ENCODE results near the gene SPATA9.

The SPATA9 gene

DNA sequence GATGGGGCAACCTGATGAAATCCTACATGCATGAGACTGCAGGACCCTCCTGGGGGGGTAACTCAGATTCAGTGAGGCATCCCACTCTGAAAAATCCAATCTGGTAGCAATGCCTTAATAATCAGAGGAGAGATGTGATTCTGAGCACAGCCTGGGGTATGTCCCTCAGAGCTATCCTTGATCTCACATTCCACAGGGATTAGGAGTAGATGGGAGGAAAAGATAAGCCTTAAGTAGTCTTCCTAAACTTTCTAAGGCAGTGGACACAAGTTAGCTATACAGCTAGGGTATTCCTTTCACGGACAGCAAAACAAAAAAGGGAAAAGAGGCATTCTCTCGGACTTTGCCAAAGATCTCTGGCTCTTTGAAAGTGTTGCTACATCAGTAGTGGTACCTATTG is 3.9 kb upstream of the SPATA9 start:
- H4K20me1 ChIP-seq (ENCODE audit: insufficient read depth, low read length) = no peaks in the 10 kb centered on the region
- no peak overlapping the region for H3K27ac ChIP-seq (ENCODE audit: low read length)
- H3K4me3 ChIP-seq (ENCODE audit: low read depth in 1 of 2, low read length in 2 of 2) = no peak overlapping the region
- TF ChIP-seq, protein P1, sequence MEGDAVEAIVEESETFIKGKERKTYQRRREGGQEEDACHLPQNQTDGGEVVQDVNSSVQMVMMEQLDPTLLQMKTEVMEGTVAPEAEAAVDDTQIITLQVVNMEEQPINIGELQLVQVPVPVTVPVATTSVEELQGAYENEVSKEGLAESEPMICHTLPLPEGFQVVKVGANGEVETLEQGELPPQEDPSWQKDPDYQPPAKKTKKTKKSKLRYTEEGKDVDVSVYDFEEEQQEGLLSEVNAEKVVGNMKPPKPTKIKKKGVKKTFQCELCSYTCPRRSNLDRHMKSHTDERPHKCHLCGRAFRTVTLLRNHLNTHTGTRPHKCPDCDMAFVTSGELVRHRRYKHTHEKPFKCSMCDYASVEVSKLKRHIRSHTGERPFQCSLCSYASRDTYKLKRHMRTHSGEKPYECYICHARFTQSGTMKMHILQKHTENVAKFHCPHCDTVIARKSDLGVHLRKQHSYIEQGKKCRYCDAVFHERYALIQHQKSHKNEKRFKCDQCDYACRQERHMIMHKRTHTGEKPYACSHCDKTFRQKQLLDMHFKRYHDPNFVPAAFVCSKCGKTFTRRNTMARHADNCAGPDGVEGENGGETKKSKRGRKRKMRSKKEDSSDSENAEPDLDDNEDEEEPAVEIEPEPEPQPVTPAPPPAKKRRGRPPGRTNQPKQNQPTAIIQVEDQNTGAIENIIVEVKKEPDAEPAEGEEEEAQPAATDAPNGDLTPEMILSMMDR (IDR thresholded peaks at IDR 0.05; ENCODE audit: borderline replicate concordance, extremely low read depth, low read length, poor library complexity, severe bottlenecking) = no peak
- TF ChIP-seq EZH2 (IDR thresholded peaks at IDR 0.05; ENCODE audit: borderline replicate concordance, low read depth, low read length, severe bottlenecking) = no peak
- no peaks in the 10 kb centered on the region for H3K27me3 ChIP-seq (ENCODE audit: insufficient read depth, low read length, poor library complexity)
- no peak overlapping the region for H3K4me2 ChIP-seq (ENCODE audit: insufficient read depth, low read length)
- no peak overlapping the region for H2AFZ ChIP-seq (ENCODE audit: low read depth, low read length)
- no peaks in the 10 kb centered on the region for H3K4me1 ChIP-seq (ENCODE audit: insufficient read depth, low read length)
- H3K36me3 ChIP-seq (ENCODE audit: insufficient read depth, low read length) = no peaks in the 10 kb centered on the region
- H3K9me3 ChIP-seq (ENCODE audit: insufficient read depth, low read length, severe bottlenecking) = no peaks in the 10 kb centered on the region
- no peak for DNase-seq
- no peak for ATAC-seq (ENCODE audit: insufficient read depth, low read depth)
- H3K9ac ChIP-seq (ENCODE audit: low read depth, low read length) = no peak overlapping the region
- H3K79me2 ChIP-seq (ENCODE audit: insufficient read depth, low read length) = no peaks in the 10 kb centered on the region

DNA sequence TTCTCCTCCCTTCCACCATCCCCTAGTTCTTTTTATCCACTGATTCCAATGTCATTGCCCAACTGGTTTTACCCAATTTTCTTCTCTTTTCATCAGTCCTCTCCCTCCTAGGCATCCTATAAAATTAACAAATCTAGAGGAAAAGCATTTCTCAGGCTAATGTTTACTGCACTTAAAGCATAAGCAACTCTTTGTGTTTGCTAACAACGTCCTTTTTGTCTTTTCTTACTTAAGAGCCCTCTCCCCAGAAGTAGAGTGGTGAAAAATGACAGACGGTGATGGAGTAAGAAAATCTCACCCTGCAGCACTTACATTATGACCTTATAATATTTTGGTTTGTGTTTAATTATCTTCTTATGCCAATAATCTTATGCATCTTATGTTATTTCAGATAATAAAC is 1.6 kb upstream of the SPATA9 start:
- no peaks in the 10 kb centered on the region for H3K79me2 ChIP-seq (ENCODE audit: insufficient read depth, low read length)
- H3K27me3 ChIP-seq (ENCODE audit: insufficient read depth, low read length, poor library complexity) = no peaks in the 10 kb centered on the region
- no peak overlapping the region for H3K9ac ChIP-seq (ENCODE audit: low read depth, low read length)
- no peak overlapping the region for H3K4me3 ChIP-seq (ENCODE audit: low read depth in 1 of 2, low read length in 2 of 2)
- H3K9me3 ChIP-seq (ENCODE audit: insufficient read depth, low read length, severe bottlenecking) = no peaks in the 10 kb centered on the region
- no peak overlapping the region for H2AFZ ChIP-seq (ENCODE audit: low read depth, low read length)
- no peaks in the 10 kb centered on the region for H3K36me3 ChIP-seq (ENCODE audit: insufficient read depth, low read length)
- no peaks in the 10 kb centered on the region for H4K20me1 ChIP-seq (ENCODE audit: insufficient read depth, low read length)
- H3K27ac ChIP-seq (ENCODE audit: low read length) = no peak overlapping the region
- H3K4me1 ChIP-seq (ENCODE audit: insufficient read depth, low read length) = no peaks in the 10 kb centered on the region
- no peak overlapping the region for H3K4me2 ChIP-seq (ENCODE audit: insufficient read depth, low read length)
- DNase-seq (no peak), ATAC-seq (ENCODE audit: insufficient read depth, low read depth) (no peak)
- TF ChIP-seq EZH2 (IDR thresholded peaks at IDR 0.05; ENCODE audit: borderline replicate concordance, low read depth, low read length, severe bottlenecking) = no peak
- TF ChIP-seq, protein P1 (IDR thresholded peaks at IDR 0.05; ENCODE audit: borderline replicate concordance, extremely low read depth, low read length, poor library complexity, severe bottlenecking) = no peak

- Histone ChIP-seq H3K4me1 (ENCODE audit: insufficient read depth, low read length) (no peaks in the 10 kb centered on the region), H3K4me2 (ENCODE audit: insufficient read depth, low read length) (no peak overlapping the region), H3K9me3 (ENCODE audit: insufficient read depth, low read length, severe bottlenecking) (no peaks in the 10 kb centered on the region), H3K27me3 (ENCODE audit: insufficient read depth, low read length, poor library complexity) (no peaks in the 10 kb centered on the region), H3K4me3 (ENCODE audit: low read depth in 1 of 2, low read length in 2 of 2) (no peak overlapping the region), H3K27ac (ENCODE audit: low read length) (no peak overlapping the region), H4K20me1 (ENCODE audit: insufficient read depth, low read length) (no peaks in the 10 kb centered on the region), H3K79me2 (ENCODE audit: insufficient read depth, low read length) (no peaks in the 10 kb centered on the region), H3K36me3 (ENCODE audit: insufficient read depth, low read length) (no peaks in the 10 kb centered on the region), H3K9ac (ENCODE audit: low read depth, low read length) (no peak overlapping the region), H2AFZ (ENCODE audit: low read depth, low read length) (no peak overlapping the region)
- ATAC-seq (ENCODE audit: insufficient read depth, low read depth) = no peak
- DNase-seq = no peak
- no peak for TF ChIP-seq EZH2 (IDR thresholded peaks at IDR 0.05; ENCODE audit: borderline replicate concordance, low read depth, low read length, severe bottlenecking)
- TF ChIP-seq, protein P1 (IDR thresholded peaks at IDR 0.05; ENCODE audit: borderline replicate concordance, extremely low read depth, low read length, poor library complexity, severe bottlenecking) = no peak
Observed at GRCh38 chr5:95673081-95673480, 9.7 kb downstream of the SPATA9 start.

DNA sequence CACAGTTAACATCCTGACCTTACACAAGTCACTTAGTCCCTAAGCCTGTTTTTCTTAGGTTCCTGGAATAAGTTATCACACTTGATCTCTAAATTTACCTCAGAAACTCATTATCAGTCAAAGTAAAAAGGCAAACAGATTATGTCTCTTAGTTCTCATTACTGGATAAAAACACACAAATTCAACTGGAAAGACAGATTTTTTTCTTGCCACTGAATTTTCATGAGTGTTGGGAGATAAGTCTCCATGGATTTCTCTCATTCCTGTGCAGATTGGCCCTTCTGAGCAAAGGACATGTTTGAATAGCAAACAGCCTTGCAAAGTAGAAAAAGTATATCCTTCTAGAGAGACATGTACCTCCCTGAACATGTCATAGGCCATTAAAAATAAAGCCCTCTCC is 10.2 kb downstream of the SPATA9 start:
- Histone ChIP-seq H3K4me3 (ENCODE audit: low read depth in 1 of 2, low read length in 2 of 2) (no peak overlapping the region), H3K79me2 (ENCODE audit: insufficient read depth, low read length) (no peaks in the 10 kb centered on the region), H3K27ac (ENCODE audit: low read length) (no peak overlapping the region), H3K4me2 (ENCODE audit: insufficient read depth, low read length) (no peak overlapping the region), H3K9ac (ENCODE audit: low read depth, low read length) (no peak overlapping the region), H4K20me1 (ENCODE audit: insufficient read depth, low read length) (no peaks in the 10 kb centered on the region), H3K27me3 (ENCODE audit: insufficient read depth, low read length, poor library complexity) (no peaks in the 10 kb centered on the region), H3K9me3 (ENCODE audit: insufficient read depth, low read length, severe bottlenecking) (no peaks in the 10 kb centered on the region), H3K4me1 (ENCODE audit: insufficient read depth, low read length) (no peaks in the 10 kb centered on the region), H2AFZ (ENCODE audit: low read depth, low read length) (no peak overlapping the region), H3K36me3 (ENCODE audit: insufficient read depth, low read length) (no peaks in the 10 kb centered on the region)
- ATAC-seq (ENCODE audit: insufficient read depth, low read depth) = no peak
- no peak for DNase-seq
- no peak for TF ChIP-seq EZH2 (IDR thresholded peaks at IDR 0.05; ENCODE audit: borderline replicate concordance, low read depth, low read length, severe bottlenecking)
- TF ChIP-seq, protein P1 (IDR thresholded peaks at IDR 0.05; ENCODE audit: borderline replicate concordance, extremely low read depth, low read length, poor library complexity, severe bottlenecking) = no peak

Data from DND-41 (cell line).